Coronary artery (tissue), 2 donors: Measurements from ENCODE around the gene ZGPAT.
"Not testable (repeated sequence)": the region's sequence is repeated elsewhere in the genome, so short reads cannot be mapped to it uniquely, and the experiment has no call there.

ENCODE experiments used
- DNase-seq: peaks from one replicate; pipeline ENCODE4 v3.0.0-alpha.2; 2017; ENCODE audit warnings: low spot score
- H3K27ac ChIP-seq, 2 donors: fragments of 200-600 bp; sonication (generic); one replicate each; pipeline ENCODE4 v1.5.1; 2016 to 2019
- H3K4me3 ChIP-seq: fragments of 200-600 bp; sonication (generic); 2 replicates; pipeline ENCODE4 v1.5.1; 2016; ENCODE audit warnings: mild to moderate bottlenecking, moderate library complexity
- CTCF ChIP-seq: fragments of 200-600 bp; sonication (generic); IDR thresholded peaks from one replicate; pipeline ENCODE4 v1.5.1; 2019; ENCODE audit warnings: antibody characterized with exemption

ZGPAT gene

DNA sequence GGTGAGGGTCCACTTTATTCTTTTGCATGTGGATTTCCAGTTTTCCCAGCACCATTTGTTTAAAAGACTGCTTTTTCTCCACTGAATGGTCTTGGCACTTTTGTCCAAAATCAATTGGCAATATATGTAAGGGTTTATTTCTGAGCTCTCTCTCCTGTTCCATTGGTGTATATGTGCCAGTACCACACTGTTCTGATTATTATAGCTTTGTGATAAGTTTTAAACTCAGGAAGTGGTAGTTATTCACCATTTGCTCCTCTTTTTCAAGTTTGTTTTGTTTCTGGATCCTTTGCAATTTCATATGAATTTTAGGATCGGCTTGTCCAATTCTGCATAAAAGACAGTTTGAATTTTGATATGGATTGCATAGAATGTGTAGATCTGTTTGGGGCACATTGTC, 4.4 kb downstream of the ZGPAT start:
- Histone ChIP-seq H3K4me3 (no peak overlapping the region), H3K27ac (no peak overlapping the region)
- no peak for DNase-seq
- TF ChIP-seq CTCF = no peak

DNA sequence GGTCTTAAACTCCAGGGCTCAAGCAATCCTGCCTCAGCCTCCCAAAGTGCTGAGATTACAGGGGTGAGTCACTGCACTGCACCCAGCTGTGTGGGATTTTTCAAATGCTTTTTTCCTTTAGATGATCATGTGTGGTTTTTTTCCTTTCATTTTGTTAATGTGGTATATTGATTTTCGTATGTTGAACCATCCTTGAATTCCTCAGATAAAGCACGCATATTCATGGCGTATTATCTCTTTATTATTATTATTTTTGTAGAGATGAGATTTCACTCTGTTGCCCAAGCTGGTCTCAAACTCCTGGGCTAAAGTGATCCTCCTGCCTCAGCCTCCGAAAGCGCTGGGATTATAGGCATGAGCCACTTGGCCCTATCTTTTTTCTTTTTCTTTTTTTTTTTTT, 7.0 kb downstream of the ZGPAT start:
- no peak overlapping the region for H3K27ac ChIP-seq
- TF ChIP-seq CTCF = no peak
- no peak overlapping the region for H3K4me3 ChIP-seq
- DNase-seq = no peak

DNA sequence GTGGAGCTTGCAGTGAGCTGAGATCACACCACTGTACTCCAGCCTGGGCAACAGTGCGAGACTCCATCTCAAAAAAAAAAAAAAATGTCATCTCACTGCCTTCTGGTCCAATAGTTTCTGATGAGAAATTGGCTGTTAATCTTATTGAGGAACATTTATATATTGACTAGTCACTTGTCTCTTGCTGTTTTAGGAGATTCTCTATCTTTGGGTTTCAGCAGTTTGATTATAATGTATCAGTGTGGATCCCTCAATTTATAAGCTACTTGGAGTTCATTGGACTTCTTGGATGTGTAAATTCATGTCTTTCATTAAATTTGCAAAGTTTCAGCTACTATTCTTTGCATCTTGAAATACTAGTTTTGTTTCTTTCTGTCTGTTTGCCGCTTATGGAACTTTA, 11.2 kb downstream of the ZGPAT start:
- no peak for TF ChIP-seq CTCF
- H3K4me3 ChIP-seq = no peak overlapping the region
- no peak for DNase-seq
- H3K27ac ChIP-seq = no peak overlapping the region

- not testable (repeated sequence) for H3K27ac ChIP-seq, H3K4me3 ChIP-seq, DNase-seq
These were observed 15.3 kb downstream of the ZGPAT start for GRCh38 chr20:63722967-63723622.

DNA sequence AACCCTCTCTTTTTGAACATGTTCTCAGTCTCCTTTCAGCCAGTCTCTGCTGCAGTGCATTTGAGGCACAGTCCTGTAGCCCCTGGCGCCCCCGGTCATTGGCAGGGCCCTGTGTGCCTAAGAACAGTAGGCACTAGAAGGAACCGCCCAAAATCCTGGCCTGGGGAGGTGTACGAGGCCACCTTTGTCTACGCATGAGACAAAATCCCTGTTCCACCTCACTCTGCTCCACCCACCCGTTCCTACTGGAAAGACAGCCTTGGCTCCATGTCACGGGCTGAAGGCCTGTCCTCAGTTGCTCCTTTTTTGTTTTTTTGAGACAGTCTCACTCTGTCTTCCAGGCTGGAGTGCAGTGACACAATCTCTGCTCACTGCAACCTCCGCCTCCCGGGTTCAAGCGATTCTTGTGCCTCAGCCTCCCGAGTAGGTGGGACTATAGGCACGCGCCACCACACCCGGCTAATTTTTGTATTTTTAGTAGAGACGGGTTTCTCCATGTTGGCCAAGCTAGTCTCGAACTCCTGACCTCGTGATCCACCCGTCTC, 22.4 kb downstream of the ZGPAT start:
- H3K4me3 ChIP-seq, DNase-seq, H3K27ac ChIP-seq: not testable (repeated sequence)

DNA sequence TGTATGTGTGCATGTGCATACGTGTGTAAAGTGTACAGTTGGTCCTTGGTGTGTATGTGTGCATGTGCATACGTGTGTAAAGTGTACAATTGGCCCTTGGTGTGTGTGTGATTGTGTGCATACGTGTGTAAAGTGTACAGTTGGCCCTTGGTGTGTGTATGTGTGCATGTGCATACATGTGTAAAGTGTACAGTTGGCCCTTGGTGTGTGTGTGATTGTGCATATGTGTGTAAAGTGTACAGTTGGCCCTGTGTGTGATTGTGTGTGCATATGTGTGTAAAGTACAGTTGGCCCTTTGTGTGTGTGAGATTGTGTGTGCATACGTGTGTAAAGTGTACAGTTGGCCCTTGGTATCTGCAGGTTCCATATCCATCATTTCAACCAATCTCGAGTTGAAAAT, 23.6 kb downstream of the ZGPAT start:
- TF ChIP-seq CTCF = no peak
- Histone ChIP-seq H3K4me3 (no peak overlapping the region), H3K27ac (no peak overlapping the region)
- DNase-seq = no peak

GRCh38 chr20:63732118-63733095, 24.6 kb downstream of the ZGPAT start:
- no peak for DNase-seq
- Histone ChIP-seq H3K4me3 (no peak overlapping the region), H3K27ac (no peak overlapping the region)
- no peak for TF ChIP-seq CTCF

- TF ChIP-seq CTCF = no peak
- no peak overlapping the region for H3K4me3 ChIP-seq
- no peak overlapping the region for H3K27ac ChIP-seq
- no peak for DNase-seq
These were observed 25.3 kb downstream of the ZGPAT start for GRCh38 chr20:63733117-63733516.
